ENCODE results near the gene ELF3.
"Not testable (repeated sequence)": the region's sequence is repeated elsewhere in the genome, so short reads cannot be mapped to it uniquely, and the experiment has no call there.

The ELF3 gene

DNA sequence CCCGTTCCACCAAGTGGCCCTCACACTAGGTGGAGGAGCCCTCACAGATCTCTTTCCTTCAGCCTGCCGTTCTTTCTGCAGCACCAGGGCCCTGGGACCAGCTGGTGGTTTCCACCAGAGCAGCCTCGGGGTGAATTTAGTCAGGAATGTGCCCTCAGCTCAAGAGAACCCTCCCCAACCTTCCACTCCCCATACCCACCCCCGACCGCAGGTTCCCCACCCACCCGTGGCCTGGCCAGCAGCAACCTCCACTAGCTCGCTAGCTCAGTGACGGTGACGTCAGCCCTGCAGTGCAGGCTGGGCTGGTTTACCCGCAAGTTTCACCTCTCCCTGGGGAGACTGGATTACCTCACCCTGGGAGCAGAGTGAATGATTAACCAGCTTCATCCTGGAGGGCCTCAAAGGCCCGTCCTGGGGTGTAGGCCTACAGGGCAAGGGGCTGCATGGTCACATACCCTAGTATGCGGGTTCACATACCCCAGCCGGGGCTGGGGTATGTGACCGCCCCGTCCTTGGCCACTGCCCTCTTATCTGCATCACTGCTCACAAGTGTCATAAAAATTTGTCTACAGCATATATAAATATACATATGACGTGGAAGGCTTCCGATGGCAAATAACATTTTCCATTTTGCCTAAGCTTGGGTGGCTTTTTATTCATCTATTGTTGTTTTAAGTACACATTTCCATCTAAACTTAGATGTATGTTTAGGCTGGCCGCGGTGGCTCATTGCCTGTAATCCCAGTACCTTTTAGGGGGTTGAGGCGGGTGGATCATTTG, 24.5 kb downstream of the ELF3 start:
- no peak for DNase-seq (ENCODE audit: low read depth, low spot score)

DNA sequence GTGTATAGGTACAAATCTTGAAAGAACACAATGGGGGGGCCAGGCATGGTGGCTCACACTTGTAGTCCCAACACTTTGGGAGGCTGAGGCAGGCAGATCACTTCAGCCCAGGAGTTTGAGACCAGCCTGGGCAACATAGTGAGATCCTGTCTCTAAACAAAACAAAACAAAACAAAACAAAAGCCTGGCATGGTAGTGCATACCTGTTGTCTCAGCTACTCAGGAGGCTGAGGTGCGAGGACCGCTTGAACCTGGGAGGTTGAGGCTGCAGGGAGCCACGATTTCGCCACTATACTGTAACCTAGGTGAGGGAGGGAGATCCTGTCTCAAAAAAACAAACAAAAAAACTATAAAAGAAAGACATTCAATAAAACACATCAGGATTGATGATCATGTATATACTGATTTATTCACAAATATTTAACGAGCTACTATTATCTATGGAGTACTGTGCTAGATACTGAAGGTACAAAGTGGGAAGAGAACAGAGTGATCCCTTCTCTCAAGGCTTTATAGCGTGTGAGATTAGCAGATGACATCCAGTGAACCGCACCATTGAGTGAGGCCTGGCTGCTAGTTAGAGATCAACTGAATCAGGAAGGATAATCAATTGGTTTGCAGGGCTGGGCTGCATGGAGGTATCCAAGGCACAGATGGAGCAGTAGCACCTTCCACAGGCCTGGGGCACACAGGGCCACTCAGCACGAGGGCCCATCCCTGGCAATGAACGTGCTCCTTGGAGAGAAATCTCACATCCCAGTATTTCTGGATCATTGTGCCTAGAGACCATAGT, 26.4 kb downstream of the ELF3 start:
- DNase-seq (ENCODE audit: low read depth, low spot score), result no peak

DNA sequence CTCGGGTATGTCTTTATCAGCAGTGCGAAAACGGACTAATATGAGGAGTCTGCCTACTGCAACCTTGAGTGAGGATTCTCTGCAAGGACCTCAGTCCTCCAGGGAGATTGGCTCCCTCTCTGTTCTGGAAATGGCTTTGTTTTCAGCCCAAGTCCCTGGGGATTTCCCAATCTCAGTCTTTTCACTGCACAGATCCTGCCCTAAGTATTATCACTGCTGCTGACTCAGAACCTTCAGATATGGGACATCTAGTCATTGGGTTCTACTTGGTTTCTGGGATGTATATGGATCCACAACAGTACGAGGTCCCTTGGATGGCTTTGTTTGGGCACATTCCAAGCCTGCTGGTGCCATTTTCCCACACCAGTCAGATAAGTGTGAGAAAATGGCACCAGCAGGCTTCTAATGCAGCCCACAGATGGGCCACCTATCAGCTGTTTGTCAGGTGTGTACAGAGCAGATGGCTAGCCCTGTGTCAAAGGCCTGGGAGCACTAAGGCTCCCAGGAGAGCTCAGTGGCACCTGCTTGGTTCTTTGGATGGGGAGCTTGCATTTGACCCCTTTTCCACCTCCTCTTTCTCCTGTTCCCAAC, 27.4 kb downstream of the ELF3 start:
- no peak for DNase-seq (ENCODE audit: low read depth, low spot score)

DNA sequence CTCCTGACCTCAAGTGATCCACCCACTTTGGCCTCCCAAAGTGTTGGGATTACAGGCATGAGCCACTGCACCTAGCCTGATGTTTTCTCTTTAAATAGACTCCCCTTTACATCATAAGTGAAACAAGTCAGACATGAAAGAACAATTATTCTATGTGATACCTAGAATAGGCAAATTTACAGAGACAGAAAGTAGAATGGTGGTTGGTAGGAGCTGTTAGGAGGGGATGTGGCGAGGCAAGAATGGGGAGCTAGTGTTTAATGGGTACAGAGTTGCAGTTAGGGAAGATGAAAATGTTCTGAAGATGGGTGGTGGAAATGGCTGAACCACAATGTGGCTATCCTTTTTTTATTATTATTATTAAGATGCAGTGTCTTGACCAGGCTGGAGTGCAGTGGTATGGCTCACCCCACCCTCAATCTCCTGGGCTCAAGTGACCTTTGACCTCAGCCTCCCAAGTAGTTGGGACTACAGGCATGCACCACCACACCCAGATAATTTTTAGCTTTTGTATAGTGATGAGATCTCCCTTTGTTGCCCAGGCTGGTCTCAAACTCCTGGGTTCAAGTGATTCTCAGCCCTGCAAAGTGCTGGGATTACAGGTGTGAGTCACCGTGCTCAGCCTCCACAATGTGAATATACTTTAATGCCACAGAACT, 28.4 kb downstream of the ELF3 start:
- DNase-seq (ENCODE audit: low read depth, low spot score), result no peak

DNA sequence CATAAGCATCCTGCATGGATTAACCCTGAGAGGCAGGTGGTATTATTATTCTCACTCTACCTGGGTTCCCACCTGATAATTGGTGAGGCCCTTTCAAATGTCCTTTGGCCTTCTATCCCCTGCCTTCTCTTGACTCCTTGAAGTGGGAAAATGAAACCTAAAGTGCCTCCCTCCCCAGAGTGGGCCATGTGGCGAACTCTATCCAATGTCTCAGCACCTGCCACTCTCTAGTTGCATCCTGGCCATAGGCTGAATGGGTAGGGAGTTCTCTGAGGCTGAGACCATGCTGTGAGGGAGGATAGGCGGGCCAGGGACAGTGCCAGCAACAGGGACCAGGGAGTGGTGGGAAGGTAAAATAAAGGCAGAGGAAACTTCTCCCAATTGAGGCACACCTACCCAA, 35.3 kb downstream of the ELF3 start:
- DNase-seq (ENCODE audit: low read depth, low spot score), result no peak

DNA sequence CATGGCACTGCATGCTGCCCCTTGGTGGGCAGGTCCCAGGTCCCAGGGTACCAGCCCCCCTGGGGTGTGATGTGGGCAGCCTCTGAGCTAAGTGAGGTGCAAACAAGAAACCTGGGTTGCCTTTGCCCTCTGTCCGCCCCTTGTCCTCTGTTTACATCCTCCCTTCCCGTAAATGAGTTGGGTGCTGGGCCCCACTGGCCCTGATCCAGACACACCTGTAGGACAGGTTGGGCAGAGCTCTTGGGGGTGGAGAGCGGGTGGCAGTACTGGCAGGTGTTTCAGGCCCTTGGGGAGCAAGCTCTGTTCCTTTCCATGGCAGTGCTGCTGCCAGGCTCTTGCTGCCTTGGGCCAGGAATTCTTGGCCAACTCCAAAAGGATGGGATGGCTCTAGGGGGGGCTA, 35.8 kb downstream of the ELF3 start:
- DNase-seq (ENCODE audit: low read depth, low spot score), result no peak

DNA sequence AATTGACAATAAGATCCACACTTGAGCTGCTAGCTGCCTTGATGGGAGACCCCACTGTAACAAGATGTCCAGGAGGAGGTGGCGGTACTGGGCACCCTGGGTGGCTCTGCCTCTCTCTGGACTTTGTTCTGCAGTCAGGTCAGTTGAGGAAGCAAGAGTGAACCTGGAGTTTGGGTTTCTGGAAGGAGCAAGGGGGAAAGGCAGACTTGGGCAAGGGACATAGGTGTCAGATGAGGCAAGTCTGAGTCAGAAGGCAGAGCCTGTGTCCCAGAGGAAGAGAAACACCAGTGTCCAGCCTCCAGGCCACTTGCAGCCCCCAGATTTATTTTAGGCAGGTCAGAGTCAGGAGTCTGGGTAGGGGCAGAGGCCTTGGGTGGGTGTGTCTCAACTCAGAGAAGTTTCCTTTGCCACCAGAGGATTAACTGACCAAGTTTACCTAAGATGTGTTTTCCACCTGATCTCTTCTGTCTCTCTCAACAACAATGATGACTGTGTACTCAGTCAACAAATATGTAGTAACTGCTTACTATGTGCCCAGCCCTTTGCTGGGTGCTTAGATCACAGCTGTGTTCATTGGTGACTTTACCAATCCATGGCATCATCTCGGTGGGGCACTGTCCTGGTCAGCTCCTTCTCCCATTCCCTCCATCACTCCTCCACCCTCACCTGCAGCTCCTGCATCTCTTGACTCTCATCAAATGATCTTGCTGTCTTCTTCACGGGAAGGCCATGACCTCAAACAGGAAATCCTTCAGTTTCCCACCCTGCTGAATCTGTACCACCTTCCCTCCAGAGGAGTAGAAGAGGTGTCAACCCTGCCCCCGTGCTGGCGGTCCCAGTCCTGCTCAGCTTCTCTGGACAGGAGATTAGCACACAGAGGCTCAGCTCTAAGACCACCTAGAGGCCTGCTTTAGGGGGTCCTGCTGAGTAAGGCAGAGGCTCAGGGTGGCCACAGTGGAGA, 36.6 kb downstream of the ELF3 start:
- no peak for DNase-seq (ENCODE audit: low read depth, low spot score)

DNA sequence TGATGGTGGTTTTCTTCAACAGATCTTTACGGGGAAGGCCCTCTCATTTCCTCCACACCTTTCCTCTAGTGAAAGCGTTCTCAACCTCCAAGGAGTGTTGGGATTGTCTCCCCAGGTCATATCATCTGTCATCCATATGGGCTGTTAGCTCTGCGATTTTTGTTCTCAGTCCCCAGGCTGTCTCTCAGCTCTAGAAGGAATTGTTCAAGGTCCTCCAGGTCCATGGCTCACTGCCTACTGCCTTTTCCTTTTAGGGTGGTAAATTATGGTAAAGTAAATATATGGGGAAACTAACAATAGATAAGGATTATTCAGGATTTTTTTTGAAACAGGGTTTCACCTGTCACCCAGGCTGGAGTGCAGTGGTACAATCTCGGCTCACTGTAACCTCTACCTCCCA, 37.6 kb downstream of the ELF3 start:
- DNase-seq (ENCODE audit: low read depth, low spot score), result no peak

DNA sequence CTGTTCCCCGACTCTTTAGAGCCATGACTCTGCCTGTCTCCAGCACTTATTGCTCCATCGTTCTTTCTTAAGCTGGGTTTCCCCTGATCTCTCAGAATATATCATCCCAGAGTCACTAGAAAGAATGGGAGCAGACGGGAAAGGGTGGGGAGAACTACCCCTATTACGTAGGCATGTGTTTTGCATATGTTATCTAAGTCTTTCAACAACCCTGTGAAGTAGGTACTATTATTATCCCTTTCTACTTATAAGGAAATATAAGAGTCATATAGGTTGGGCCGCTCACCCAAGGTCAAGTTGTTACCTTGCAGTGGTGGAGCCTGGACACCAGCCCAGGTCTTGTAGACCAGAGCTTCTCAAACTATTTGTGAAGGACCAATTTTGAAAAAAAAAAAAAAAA, 38.7 kb downstream of the ELF3 start:
- DNase-seq (ENCODE audit: low read depth, low spot score), result no peak

DNA sequence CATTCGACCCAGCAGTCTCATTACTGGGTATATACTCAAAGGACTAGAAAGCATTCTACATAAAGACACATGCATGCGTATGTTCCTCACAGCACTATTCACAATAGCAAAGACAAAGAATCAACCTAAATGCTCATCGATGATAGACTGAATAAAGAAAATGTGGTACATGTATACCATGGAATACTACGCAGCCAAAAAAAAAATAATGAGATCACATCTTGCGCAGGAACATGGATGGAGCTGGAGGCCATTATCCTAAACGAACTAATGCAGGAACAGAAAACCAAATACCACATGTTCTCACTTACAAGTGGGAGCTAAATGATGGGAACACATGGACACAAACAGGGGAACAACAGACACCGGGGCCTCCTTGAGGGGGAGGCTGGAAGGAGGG, 43.7 kb downstream of the ELF3 start:
- DNase-seq (ENCODE audit: low read depth, low spot score), result no peak

DNA sequence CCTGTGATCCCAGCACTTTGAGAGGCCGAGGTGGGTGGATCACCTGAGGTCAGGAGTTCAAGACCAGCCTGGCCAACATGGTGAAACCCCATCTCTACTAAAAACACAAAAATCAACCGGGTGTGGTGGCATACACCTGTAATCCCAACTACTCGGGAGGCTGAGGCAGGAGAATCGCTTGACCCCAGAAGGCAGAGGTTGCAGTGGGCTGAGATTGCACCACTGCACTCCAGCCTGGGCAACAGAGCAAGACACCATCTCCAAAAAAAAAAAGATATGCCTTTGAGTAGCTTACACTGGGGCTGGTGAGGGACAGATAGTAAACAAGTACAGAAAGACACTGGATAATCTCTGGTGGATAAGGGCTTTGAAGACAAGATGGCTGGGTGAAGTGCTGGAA, 44.3 kb downstream of the ELF3 start:
- DNase-seq (ENCODE audit: low read depth, low spot score), result not testable (repeated sequence)

DNA sequence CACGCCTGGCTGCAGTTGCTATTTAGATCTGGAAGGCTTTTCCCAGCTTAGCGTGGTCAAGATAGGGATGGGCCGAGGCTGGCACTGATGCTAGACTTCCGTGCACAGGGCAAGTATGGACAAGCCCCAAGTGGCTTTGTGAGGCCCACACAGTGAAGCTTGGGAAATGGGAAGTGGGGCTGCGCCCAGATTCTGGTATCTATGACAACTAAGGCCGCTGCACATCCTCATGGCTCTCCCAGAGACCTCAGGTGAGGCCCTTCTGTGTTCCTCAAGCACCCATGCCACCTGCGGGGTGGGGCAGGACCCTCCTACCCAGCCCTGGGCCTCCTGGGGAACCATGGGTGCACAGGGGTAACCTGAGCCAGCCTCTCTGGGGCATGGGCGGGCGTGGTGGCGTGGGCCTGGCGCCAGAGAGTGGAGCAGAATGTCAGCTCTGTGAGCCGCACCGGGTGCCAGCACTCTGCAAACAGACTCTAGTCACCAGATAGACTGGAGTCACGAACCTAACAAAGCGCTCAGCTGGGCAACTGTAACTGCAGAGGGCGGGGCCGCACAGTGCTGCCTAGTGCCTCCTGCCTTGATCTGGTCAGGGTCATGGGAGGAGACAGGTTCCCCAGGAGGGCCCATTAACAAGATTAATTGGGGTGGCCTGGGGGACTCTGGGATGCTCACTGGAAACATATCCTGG, 46.4 kb downstream of the ELF3 start:
- no peak for DNase-seq (ENCODE audit: low read depth, low spot score)

DNA sequence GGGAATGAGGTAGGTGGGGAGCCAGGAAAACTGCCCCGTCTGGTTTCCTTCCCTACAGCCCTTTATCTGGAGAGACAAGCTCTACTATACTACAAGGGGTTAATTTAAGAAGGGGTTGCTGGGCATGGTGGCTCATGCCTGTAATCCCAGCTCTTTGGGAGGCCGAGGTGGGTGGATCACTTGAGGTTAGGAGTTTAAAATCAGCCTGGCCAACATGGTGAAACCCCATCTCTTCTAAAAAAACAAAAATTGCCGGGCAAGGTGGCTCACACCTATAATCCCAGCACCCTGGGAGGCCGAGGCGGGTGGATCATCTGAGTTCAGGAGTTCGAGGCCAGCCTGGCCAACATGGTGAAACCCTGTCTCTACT, 46.9 kb downstream of the ELF3 start:
- DNase-seq (ENCODE audit: low read depth, low spot score), result not testable (repeated sequence)

DNA sequence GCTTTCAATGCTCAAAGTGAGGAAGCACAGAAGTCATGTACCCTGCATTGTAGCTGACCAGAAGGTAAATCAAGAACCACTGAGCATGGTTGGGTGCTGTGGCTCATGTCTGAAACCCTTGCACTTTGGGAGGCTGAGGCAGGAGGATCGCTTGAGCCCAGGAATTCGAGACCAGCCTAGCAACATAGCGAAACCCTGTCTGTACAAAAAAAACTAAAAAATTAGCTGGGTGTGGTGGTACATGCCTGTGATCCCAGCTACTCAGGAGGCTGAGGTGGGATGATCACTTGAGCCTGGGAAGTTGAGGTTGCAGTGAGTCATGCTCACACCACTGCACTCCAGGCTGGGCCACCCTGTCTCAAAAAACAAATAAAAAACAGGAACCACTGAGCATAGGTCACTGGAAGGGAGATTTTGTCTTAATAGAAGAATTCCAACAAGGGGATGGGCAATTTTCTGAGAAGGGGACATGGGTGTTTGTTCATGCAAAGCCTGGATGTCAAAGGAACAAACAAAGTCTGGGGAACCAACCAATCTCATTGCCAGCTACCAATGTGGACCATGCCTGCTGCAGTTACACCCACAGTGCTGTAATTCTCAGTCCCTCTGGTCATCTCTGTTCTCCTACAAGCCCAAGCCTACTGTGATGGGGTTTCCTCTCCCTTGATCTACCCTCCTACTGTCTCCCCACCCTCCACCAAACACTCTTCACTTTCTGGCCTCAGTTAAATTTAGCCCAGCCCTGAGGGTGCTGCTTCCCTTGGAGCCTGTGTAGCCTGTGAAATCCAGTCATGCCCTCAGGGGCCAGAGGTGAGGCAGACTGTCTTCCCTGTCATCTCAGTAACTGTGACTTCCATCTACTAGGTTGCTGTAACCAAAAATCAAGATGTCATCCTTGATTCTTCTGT, 47.9 kb downstream of the ELF3 start:
- no peak for DNase-seq (ENCODE audit: low read depth, low spot score)

DNA sequence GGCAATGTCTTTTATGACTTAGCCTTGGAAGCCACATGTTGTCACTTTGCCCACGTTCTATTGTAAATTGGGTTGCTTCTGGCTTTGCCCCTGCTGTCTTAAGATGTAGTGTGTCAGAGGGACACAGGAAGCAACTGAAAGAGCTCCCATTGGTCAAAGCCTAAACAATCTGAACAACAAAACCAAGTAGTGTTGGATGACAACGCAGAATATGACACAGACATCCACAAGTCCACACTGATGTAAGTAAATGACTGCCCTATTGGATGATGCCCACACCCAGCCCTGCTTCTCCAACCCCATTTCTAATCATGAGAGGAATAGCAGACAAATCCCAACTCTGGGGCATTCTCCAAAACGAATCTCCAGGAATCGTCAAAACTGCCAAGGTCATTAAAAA, 50.7 kb downstream of the ELF3 start:
- DNase-seq (ENCODE audit: low read depth, low spot score), result no peak

DNA sequence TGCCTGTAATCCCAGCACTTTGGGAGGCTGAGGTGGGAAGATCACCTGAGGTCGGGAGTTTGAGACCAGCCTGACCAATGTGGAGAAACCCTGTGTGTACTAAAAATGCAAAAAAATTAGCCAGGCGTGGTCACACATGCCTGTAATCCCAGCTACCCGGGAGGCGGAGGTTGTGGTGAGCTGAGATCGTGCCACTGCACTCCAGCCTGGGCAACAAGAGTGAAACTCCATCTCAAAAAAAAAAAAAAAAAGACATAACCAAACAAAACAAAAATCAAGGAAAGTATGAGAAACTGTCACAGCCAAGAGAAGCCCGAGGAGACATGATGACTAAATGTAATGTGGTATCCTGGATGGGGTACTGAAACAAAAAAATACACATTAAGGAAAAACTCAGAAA, 51.4 kb downstream of the ELF3 start:
- DNase-seq (ENCODE audit: low read depth, low spot score), result not testable (repeated sequence)

DNA sequence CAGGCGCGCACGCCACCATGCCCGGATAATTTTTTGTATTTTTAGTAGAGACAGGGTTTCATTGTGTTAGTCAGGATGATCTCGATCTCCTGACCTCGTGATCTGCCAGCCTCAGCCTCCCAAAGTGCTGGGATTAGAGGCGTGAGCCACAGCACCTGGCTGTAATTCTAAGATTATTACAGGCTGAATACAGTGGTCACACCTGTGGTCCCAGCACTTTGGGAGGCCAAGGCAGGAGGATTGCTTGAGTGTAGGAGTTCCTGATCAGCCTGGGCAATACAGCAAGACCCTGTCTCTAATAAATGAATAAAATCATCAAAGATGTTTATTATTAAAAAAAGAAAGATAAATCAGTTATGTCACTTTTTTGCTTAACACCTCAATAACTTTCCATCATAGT, 52.2 kb downstream of the ELF3 start:
- not testable (repeated sequence) for DNase-seq (ENCODE audit: low read depth, low spot score)

DNA sequence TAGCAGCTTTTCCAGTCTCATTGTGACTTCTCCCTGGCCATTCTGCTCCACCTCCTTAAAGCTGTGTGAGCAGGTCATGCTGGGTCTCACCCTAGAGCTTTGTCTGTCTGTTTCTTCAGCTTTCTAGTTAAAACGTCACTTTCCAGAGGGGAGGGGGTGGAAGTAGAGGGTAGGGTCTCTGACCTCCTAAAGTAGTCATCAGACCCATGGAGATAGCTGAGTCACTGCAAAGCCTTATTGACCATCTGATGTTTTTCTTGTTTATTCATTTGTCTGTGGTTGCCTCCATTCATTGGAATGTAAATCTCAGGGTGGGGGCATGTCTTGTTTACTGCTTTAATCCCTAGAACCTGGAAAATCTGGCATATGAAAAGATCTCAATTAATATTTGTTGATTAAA, 52.7 kb downstream of the ELF3 start:
- DNase-seq (ENCODE audit: low read depth, low spot score), result no peak

DNA sequence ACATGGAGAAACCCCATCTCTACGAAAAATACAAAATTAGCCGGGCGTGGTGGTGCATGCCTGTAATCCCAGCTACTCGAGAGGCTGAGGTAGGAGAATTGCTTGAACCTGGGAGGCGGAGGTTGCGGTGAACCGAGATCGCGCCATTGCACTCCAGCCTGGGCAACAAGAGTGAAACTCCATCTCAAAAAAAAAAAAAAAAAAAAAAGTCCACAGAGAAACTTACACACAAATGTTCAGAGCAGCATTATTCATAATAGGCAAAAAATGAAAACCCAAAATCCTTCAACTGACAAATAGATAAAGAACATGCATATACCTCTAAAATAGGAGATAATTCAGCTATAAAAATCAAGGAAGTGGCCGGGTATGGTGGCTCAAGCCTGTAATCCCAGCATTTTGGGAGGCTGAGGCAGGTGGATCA, 54.5 kb downstream of the ELF3 start:
- not testable (repeated sequence) for DNase-seq (ENCODE audit: low read depth, low spot score)

All from activated naive CD8-positive, alpha-beta T cell treated with anti-CD3 and anti-CD28 coated beads, Interleukin-2, amount 50 U/mL, for 16 hours (primary cell).